HG02623 (cell line): ENCODE measurements around the gene STAB1.
A peak's percentile ranks its signal among the peaks of the same experiment; 100 is the strongest.
"Not testable (repeated sequence)": the region's sequence is repeated elsewhere in the genome, so short reads cannot be mapped to it uniquely, and the experiment has no call there.

Source experiments
- ATAC-seq: cut with Tn5 transposase; IDR thresholded peaks from one replicate; pipeline ENCODE4 v1.9.1; 2021; ENCODE audit warnings: moderate library complexity; ENCODE audit not compliant: unreplicated experiment

Gene STAB1

GRCh38 chr3:52523386-52524257 lies 28.5 kb downstream of the STAB1 start:
- no peak for ATAC-seq

- ATAC-seq, result no peak
Observed at GRCh38 chr3:52524258-52524751, 29.2 kb downstream of the STAB1 start.

GRCh38 chr3:52524752-52525679 lies 29.9 kb downstream of the STAB1 start:
- no peak for ATAC-seq

GRCh38 chr3:52525680-52526561 lies 30.8 kb downstream of the STAB1 start:
- ATAC-seq, result no peak

GRCh38 chr3:52526671-52527038 lies 31.5 kb downstream of the STAB1 start:
- not testable (repeated sequence) for ATAC-seq

- no peak for ATAC-seq
Observed at GRCh38 chr3:52527039-52527731, 32.0 kb downstream of the STAB1 start.

GRCh38 chr3:52527732-52528585 lies 32.8 kb downstream of the STAB1 start:
- ATAC-seq, result no peak

GRCh38 chr3:52528586-52529375 lies 33.6 kb downstream of the STAB1 start:
- ATAC-seq, result no peak

- ATAC-seq, result no peak
Observed at GRCh38 chr3:52529376-52530333, 34.5 kb downstream of the STAB1 start.

- no peak for ATAC-seq
Observed at GRCh38 chr3:52530918-52531826, 36.0 kb downstream of the STAB1 start.

- ATAC-seq, result no peak
Observed at GRCh38 chr3:52531860-52532516, 36.9 kb downstream of the STAB1 start.

- ATAC-seq, result no peak
Observed at GRCh38 chr3:52532517-52532837, 37.3 kb downstream of the STAB1 start.

- ATAC-seq, result no peak
Observed at GRCh38 chr3:52532838-52533622, 37.9 kb downstream of the STAB1 start.

GRCh38 chr3:52533623-52534280 lies 38.6 kb downstream of the STAB1 start, which contains the start of gene NT5DC2:
Gene NT5DC2, minus strand, starts transcription at chr3:52533857. Its CDS starts 120 bp downstream, at chr3:52533737.
- ATAC-seq, result peak; percentile 35
